HG03520 (cell line): ENCODE results near the gene ZNF670.
"Not testable (repeated sequence)": the region's sequence is repeated elsewhere in the genome, so short reads cannot be mapped to it uniquely, and the experiment has no call there.

ENCODE experiments used
- ATAC-seq: cut with Tn5 transposase; IDR thresholded peaks from one replicate; pipeline ENCODE4 v1.9.1; 2021; ENCODE audit warnings: mild to moderate bottlenecking, moderate library complexity; ENCODE audit not compliant: unreplicated experiment

ZNF670 gene

GRCh38 chr1:247047702-247048101 is 30.9 kb downstream of the ZNF670 start:
- no peak for ATAC-seq

GRCh38 chr1:247047260-247047659 is 31.4 kb downstream of the ZNF670 start:
- ATAC-seq: no peak

GRCh38 chr1:247043406-247043805 is 35.2 kb downstream of the ZNF670 start:
- ATAC-seq: no peak

- no peak for ATAC-seq
Measured at GRCh38 chr1:247037511-247038320, 40.9 kb downstream of the ZNF670 start.

GRCh38 chr1:247032306-247032705 is 46.3 kb downstream of the ZNF670 start:
- not testable (repeated sequence) for ATAC-seq
